OCI-LY7 (cell line): ENCODE data around the gene EEPD1. TPM values are rescaled to one million over a fixed set of nuclear protein-coding genes. Genes with fewer than 3 reads are reported as not detected.
A peak's percentile ranks its signal among the peaks of the same experiment; 100 is the strongest.

ENCODE experiments used
- BruUV-seq: library from RNA; stranded (reverse); fragments of 400-500 nt; replicated peaks from 2 replicates; lab custom pipeline; 2021; lab: Mats Ljungman, UMichigan
- CTCF ChIA-PET: fragments of 300-600 bp; sonication (Branson Sonifier 250); formaldehyde crosslinking; loops from one replicate; lab custom pipeline; 2022; ENCODE audit warnings: antibody characterized with exemption; ENCODE audit not compliant: unreplicated experiment; lab: Charles Lee
- POLR2A ChIA-PET: fragments of 300-600 bp; sonication (Branson Sonifier 250); formaldehyde crosslinking; loops from one replicate; lab custom pipeline; 2022; ENCODE audit warnings: antibody characterized with exemption; lab: Charles Lee
- DNase-seq: peaks from one replicate; pipeline ENCODE4 v3.0.0-alpha.2; 2015; ENCODE audit warnings: low spot score
- H2AFZ ChIP-seq: fragments of 200-600 bp; sonication (generic), shearing (Covaris generic); 2 replicates; pipeline ENCODE4 v1.6.1; 2014; ENCODE audit warnings: mild to moderate bottlenecking, antibody characterized with exemption, low read length, moderate library complexity
- H3K27ac ChIP-seq: fragments of 200-600 bp; sonication (generic); 2 replicates; pipeline ENCODE4 v1.5.1; 2014; ENCODE audit warnings: mixed run types, low read depth, mild to moderate bottlenecking, moderate library complexity, low read length, inconsistent platforms; ENCODE audit not compliant: poor library complexity, severe bottlenecking
- H3K36me3 ChIP-seq: fragments of 200-600 bp; sonication (generic); 2 replicates; pipeline ENCODE4 v1.6.1; 2014; ENCODE audit warnings: mild to moderate bottlenecking, antibody characterized with exemption, low read length, moderate library complexity, mixed read lengths; ENCODE audit not compliant: insufficient read depth
- H3K4me1 ChIP-seq: fragments of 200-600 bp; sonication (generic); 2 replicates; pipeline ENCODE4 v1.5.1; 2014; ENCODE audit warnings: mild to moderate bottlenecking, low read length; ENCODE audit not compliant: insufficient read depth, poor library complexity, severe bottlenecking
- H3K4me2 ChIP-seq: fragments of 200-600 bp; sonication (generic); 2 replicates; pipeline ENCODE4 v1.6.1; 2014; ENCODE audit warnings: mild to moderate bottlenecking, low read length
- H3K4me3 ChIP-seq: fragments of 200-600 bp; sonication (generic); 2 replicates; pipeline ENCODE4 v1.5.1; 2014; ENCODE audit warnings: mild to moderate bottlenecking, low read depth, low read length; ENCODE audit not compliant: poor library complexity, severe bottlenecking
- H3K79me2 ChIP-seq: fragments of 200-600 bp; sonication (generic); 2 replicates; pipeline ENCODE4 v1.6.1; 2016; ENCODE audit warnings: low read depth, mild to moderate bottlenecking, low read length, moderate library complexity, mixed read lengths; ENCODE audit not compliant: insufficient read depth
- H3K9me2 ChIP-seq: fragments of 200-600 bp; sonication (generic); 2 replicates; pipeline ENCODE4 v1.6.1; 2016; ENCODE audit warnings: mild to moderate bottlenecking, low read length, mixed read lengths; ENCODE audit not compliant: insufficient read depth
- H3K9me3 ChIP-seq: fragments of 200-600 bp; sonication (generic); 2 replicates; pipeline ENCODE4 v1.6.1; 2014; ENCODE audit warnings: mild to moderate bottlenecking, mixed run types, low read length, mixed read lengths
- H4K20me1 ChIP-seq: fragments of 200-600 bp; sonication (generic); 2 replicates; pipeline ENCODE4 v1.6.1; 2014; ENCODE audit warnings: mild to moderate bottlenecking, antibody characterized with exemption, low read length, moderate library complexity, mixed read lengths; ENCODE audit not compliant: insufficient read depth
- CTCF ChIP-seq: fragments of 200-600 bp; sonication (generic); conservative IDR thresholded peaks from 2 replicates; pipeline ENCODE4 v1.5.1; 2014; ENCODE audit warnings: mild to moderate bottlenecking, antibody characterized with exemption, low read length, moderate library complexity, mixed read lengths
- EZH2phosphoT487 ChIP-seq: fragments of 200-600 bp; sonication (generic); IDR thresholded peaks from 2 replicates; pipeline ENCODE4 v1.6.1; 2018; ENCODE audit warnings: low read depth, borderline replicate concordance, mild to moderate bottlenecking, mixed run types, antibody characterized with exemption, low read length, moderate library complexity, mixed read lengths
- intact Hi-C: fragments of 100-400 bp; cut with micrococcal nuclease; formaldehyde crosslinking; loops from one replicate; pipeline ENCODE4 v1.10.0; 2022; ENCODE audit not compliant: unreplicated experiment
- total RNA-seq, 2 experiments: library from RNA; depleted of rRNA in 1 of 2; stranded (reverse); fragments of >200 nt in 1 of 2; shearing (Covaris generic) in 1 of 2; gene quantifications; 2 replicates each; pipeline ENCODE4 v1.2.3, GENCODE V29; 2014 to 2022

EEPD1 gene
- total RNA-seq, 2 experiments from 2014 or later: 1.7 to 8.1 TPM

- no TSS peak for BruUV-seq
Observed at GRCh38 chr7:36289833-36290661, 137.0 kb downstream of the EEPD1 start.

GRCh38 chr7:36291387-36292316, 138.6 kb downstream of the EEPD1 start:
- Histone ChIP-seq H3K27ac (no peak overlapping the region), H3K9me3 (no peaks in the 10 kb centered on the region), H2AFZ (peak overlapping the region; percentile 86), H3K79me2 (no peaks in the 10 kb centered on the region), H3K4me1 (peaks cover 30% of the 10 kb centered on the region), H3K9me2 (no peaks in the 10 kb centered on the region), H3K4me3 (peak overlapping the region; percentile 35), H3K4me2 (peak overlapping the region; percentile 56), H4K20me1 (no peaks in the 10 kb centered on the region), H3K36me3 (no peaks in the 10 kb centered on the region)
- ChIA-PET CTCF (interaction anchor here (0.6 to 1.0 kb wide), 3 partner anchors 9 to 490 kb away, joined by 3 read pairs; no protein-coding TSS in a partner anchor), POLR2A (interaction anchor here (0.5 to 0.7 kb wide), 2 partner anchors 93 to 361 kb away, joined by 3 read pairs; no protein-coding TSS in a partner anchor)
- peak; percentile 96 for TF ChIP-seq CTCF
- no peak for TF ChIP-seq EZH2phosphoT487
- DNase-seq: peak; percentile 77
- intact Hi-C loops: loop anchor here (1.0 to 2.0 kb wide), 6 partner anchors 28 to 375 kb away; no protein-coding TSS in a partner anchor
- BruUV-seq: no TSS peak

More at GRCh38 chr7:36289833-36290661, 137.0 kb downstream of the EEPD1 start:
- intact Hi-C loops: loop anchor here (2.0 to 10.0 kb wide), 3 partner anchors 373 to 598 kb away; partner anchors contain the start of gene SEPTIN7
- no peak overlapping the region for H2AFZ ChIP-seq
- ChIA-PET CTCF (interaction anchor here (0.8 to 1.1 kb wide), 2 partner anchors 163 to 275 kb away, joined by 3 to 5 read pairs; no protein-coding TSS in a partner anchor), POLR2A (interaction anchor here (0.6 to 1.9 kb wide), 2 partner anchors 92 to 99 kb away, joined by 3 to 7 read pairs; no protein-coding TSS in a partner anchor)
- no peaks in the 10 kb centered on the region for H3K9me3 ChIP-seq
- TF ChIP-seq CTCF (no peak), EZH2phosphoT487 (no peak)
- no peaks in the 10 kb centered on the region for H3K36me3 ChIP-seq
- no peaks in the 10 kb centered on the region for H3K9me2 ChIP-seq
- peaks cover 42% of the 10 kb centered on the region for H3K4me1 ChIP-seq
- DNase-seq: no peak
- H3K4me2 ChIP-seq: no peak overlapping the region
- H3K27ac ChIP-seq: no peak overlapping the region
- no peaks in the 10 kb centered on the region for H3K79me2 ChIP-seq
- no peaks in the 10 kb centered on the region for H4K20me1 ChIP-seq
- no peak overlapping the region for H3K4me3 ChIP-seq
